Liver (tissue), 9 donors: Measurements from ENCODE around the gene DHX30. TPM values are rescaled to one million over a fixed set of nuclear protein-coding genes. Genes with fewer than 3 reads are reported as not detected.

Experiments
- DNase-seq: peaks from one replicate; pipeline ENCODE4 v3.0.0-alpha.2; 2017; ENCODE audit warnings: low spot score
- H3K27ac ChIP-seq, 2 donors: one replicate each; pipeline ENCODE4 v1.7.0; 2013; ENCODE audit warnings: inconsistent platforms in 2 of 2, low read length in 2 of 2, control low read depth in 1 of 2, low read depth in 1 of 2, mild to moderate bottlenecking in 1 of 2
- H3K27me3 ChIP-seq, 4 donors: one replicate each; pipeline versions ENCODE4 v1.6.1 to v1.7.0; 2013; ENCODE audit warnings: low read length in 3 of 4, inconsistent platforms in 1 of 4, mild to moderate bottlenecking in 1 of 4, moderate library complexity in 1 of 4; ENCODE audit not compliant: control insufficient read depth in 4 of 4, insufficient read depth in 4 of 4
- H3K36me3 ChIP-seq, 4 donors: one replicate each; pipeline versions ENCODE4 v1.6.1 to v1.7.0; 2013; ENCODE audit warnings: low read length in 3 of 4, mild to moderate bottlenecking in 3 of 4, low read depth in 1 of 4, moderate library complexity in 1 of 4; ENCODE audit not compliant: control insufficient read depth in 4 of 4, insufficient read depth in 3 of 4
- H3K4me1 ChIP-seq, 4 donors: one replicate each; pipeline versions ENCODE4 v1.6.1 to v1.7.0; 2013; ENCODE audit warnings: low read length in 3 of 4, mild to moderate bottlenecking in 3 of 4, moderate library complexity in 1 of 4; ENCODE audit not compliant: control insufficient read depth in 4 of 4, insufficient read depth in 4 of 4
- H3K4me3 ChIP-seq, 3 donors: one replicate each; pipeline versions ENCODE4 v1.6.1 to v1.7.0; 2013; ENCODE audit warnings: low read length in 3 of 3, control low read depth in 1 of 3, low read depth in 1 of 3, mild to moderate bottlenecking in 1 of 3
- H3K9ac ChIP-seq, 2 donors: one replicate each; pipeline ENCODE4 v1.7.0; 2013; ENCODE audit warnings: low read length in 2 of 2, mild to moderate bottlenecking in 2 of 2, moderate library complexity in 2 of 2, control low read depth in 1 of 2, low read depth in 1 of 2
- H3K9me3 ChIP-seq, 4 donors: one replicate each; pipeline versions ENCODE4 v1.6.1 to v1.7.0; 2013; ENCODE audit warnings: low read length in 3 of 4; ENCODE audit not compliant: control insufficient read depth in 4 of 4
- CTCF ChIP-seq: fragments of 150-350 bp; IDR thresholded peaks from 2 replicates; pipeline ENCODE4 v1.5.1; 2017; ENCODE audit warnings: improper control_type of control experiment, low read depth, low read length; ENCODE audit not compliant: missing input control
- EGR1 ChIP-seq, 2 donors: IDR thresholded peaks; 2 replicates each; pipeline ENCODE4 v1.6.1; 2016 to 2018; ENCODE audit warnings: antibody characterized with exemption in 2 of 2, low read depth in 2 of 2
- FOXA1 ChIP-seq: IDR thresholded peaks from 2 replicates; pipeline ENCODE4 v1.6.1; 2016; ENCODE audit warnings: antibody characterized with exemption
- FOXA2 ChIP-seq: IDR thresholded peaks from 2 replicates; pipeline ENCODE4 v1.6.1; 2016; ENCODE audit warnings: antibody characterized with exemption
- GABPA ChIP-seq, 2 donors: IDR thresholded peaks in 1 of 2; conservative IDR thresholded peaks in 1 of 2; 2 replicates each; pipeline ENCODE4 v1.6.1; 2016; ENCODE audit warnings: antibody characterized with exemption in 2 of 2, mild to moderate bottlenecking in 1 of 2, moderate library complexity in 1 of 2
- HNF4A ChIP-seq, 2 donors: conservative IDR thresholded peaks; 2 replicates each; pipeline ENCODE4 v1.6.1; 2016; ENCODE audit warnings: antibody characterized with exemption in 2 of 2, mild to moderate bottlenecking in 2 of 2
- HNF4G ChIP-seq: IDR thresholded peaks from 2 replicates; pipeline ENCODE4 v1.6.1; 2016; ENCODE audit warnings: antibody characterized with exemption
- JUND ChIP-seq, 2 donors: IDR thresholded peaks; 2 replicates each; pipeline ENCODE4 v1.6.1; 2016; ENCODE audit warnings: antibody characterized with exemption in 2 of 2
- MAX ChIP-seq: IDR thresholded peaks from 2 replicates; pipeline ENCODE4 v1.6.1; 2016; ENCODE audit warnings: antibody characterized with exemption
- NR2F2 ChIP-seq: IDR thresholded peaks from 2 replicates; pipeline ENCODE4 v1.6.1; 2016; ENCODE audit warnings: antibody characterized with exemption
- RAD21 ChIP-seq, 2 donors: IDR thresholded peaks; 2 replicates each; pipeline ENCODE4 v1.6.1; 2016; ENCODE audit warnings: antibody characterized with exemption in 2 of 2, mild to moderate bottlenecking in 2 of 2
- REST ChIP-seq: IDR thresholded peaks from 2 replicates; pipeline ENCODE4 v1.6.1; 2016; ENCODE audit warnings: antibody characterized with exemption, mild to moderate bottlenecking
- RXRA ChIP-seq, 2 donors: IDR thresholded peaks; 2 replicates each; pipeline ENCODE4 v1.6.1; 2017 to 2018; ENCODE audit warnings: antibody characterized with exemption in 2 of 2, mild to moderate bottlenecking in 1 of 2
- SP1 ChIP-seq: IDR thresholded peaks from 2 replicates; pipeline ENCODE4 v1.6.1; 2018; ENCODE audit warnings: antibody characterized with exemption, mild to moderate bottlenecking
- TAF1 ChIP-seq: conservative IDR thresholded peaks from 2 replicates; pipeline ENCODE4 v1.6.1; 2016; ENCODE audit warnings: antibody characterized with exemption, mild to moderate bottlenecking
- YY1 ChIP-seq: IDR thresholded peaks from 2 replicates; pipeline ENCODE4 v1.6.1; 2016; ENCODE audit warnings: antibody characterized with exemption, mild to moderate bottlenecking
- WGBS: extraction: QIAGEN DNeasy Blood & Tissue Kit; methylation state at CpG from one replicate; pipeline ENCODE4 v1.1.7; 2013; 5-methylcytosine and 5-hydroxymethylcytosine counted together
- polyA plus RNA-seq, 2 donors: library from polyadenylated mRNA; stranded (reverse) in 1 of 2; unstranded in 1 of 2; fragments of 200-250 nt in 1 of 2; fragments of >200 nt in 1 of 2; fragmentation: Nextera tagmentation in 1 of 2; extraction: Ambion mirVana in 1 of 2; gene quantifications; one replicate each; pipeline versions ENCODE4 v1.2.1 to v1.2.3, GENCODE V29; 2013 to 2015
- total RNA-seq, 2 donors: library from RNA; depleted of rRNA; stranded (reverse); fragments of >200 nt; gene quantifications; one replicate each; pipeline ENCODE4 v1.2.3, GENCODE V29; 2014
- TF ChIP-seq, protein P1 (sequence below): IDR thresholded peaks from 2 replicates; pipeline ENCODE4 v1.6.1; 2016; ENCODE audit warnings: antibody characterized with exemption
- TF ChIP-seq, protein P2 (sequence below): IDR thresholded peaks from 2 replicates; pipeline ENCODE4 v1.6.1; 2016; ENCODE audit warnings: antibody characterized with exemption
- donor health status: healthy.
- donor health status: healthy.
- donor health status: healthy.
- donor health status: healthy.
- donor health status: healthy.

DHX30 gene
- total and polyA plus RNA-seq, 4 donors, result 18.3 to 39.9 (median 26.3) TPM

- no peaks in the 10 kb centered on the region for H3K9me3 ChIP-seq
- H3K4me1 ChIP-seq, result peaks cover 3 to 19% (median 13%) of the 10 kb centered on the region in 4 donors
- no peak overlapping the region for H3K4me3 ChIP-seq
- TF ChIP-seq CTCF, result no peak
- no peak for TF ChIP-seq GABPA (IDR thresholded peaks at IDR 0.05 in 1 of 2, conservative IDR thresholded peaks at IDR 0.05 in 1 of 2)
- H3K36me3 ChIP-seq, result no peaks in the 10 kb centered on the region
- no peak overlapping the region for H3K27ac ChIP-seq
- no peaks in the 10 kb centered on the region for H3K27me3 ChIP-seq
- no peak for DNase-seq
- 80% methylated on average over 4 of the region's 4 CpGs for WGBS
- no peak overlapping the region for H3K9ac ChIP-seq
Observed at GRCh38 chr3:47799733-47800132, 3.2 kb upstream of the DHX30 start.

GRCh38 chr3:47803480-47804025, 615 bp downstream of the DHX30 start:
- Histone ChIP-seq H3K27me3 (no peaks in the 10 kb centered on the region), H3K9ac (peak overlapping the region; percentile 14 to 66), H3K9me3 (no peaks in the 10 kb centered on the region), H3K36me3 (peaks cover 0 to 5% (median 1%) of the 10 kb centered on the region in 4 donors), H3K4me3 (peak overlapping the region; percentile 88 to 99 (median 94)), H3K27ac (peak overlapping the region; percentile 86 to 97), H3K4me1 (peaks cover 3 to 19% (median 13%) of the 10 kb centered on the region in 4 donors)
- no peak for TF ChIP-seq JUND (IDR thresholded peaks at IDR 0.05)
- TF ChIP-seq GABPA (IDR thresholded peaks at IDR 0.05 in 1 of 2, conservative IDR thresholded peaks at IDR 0.05 in 1 of 2), result no peak
- no peak for TF ChIP-seq RAD21 (IDR thresholded peaks at IDR 0.05)
- no peak for TF ChIP-seq HNF4A (conservative IDR thresholded peaks at IDR 0.05)
- TF ChIP-seq CTCF, result no peak
- TF ChIP-seq FOXA1, result no peak
- no peak for TF ChIP-seq REST
- TF ChIP-seq, protein P1, sequence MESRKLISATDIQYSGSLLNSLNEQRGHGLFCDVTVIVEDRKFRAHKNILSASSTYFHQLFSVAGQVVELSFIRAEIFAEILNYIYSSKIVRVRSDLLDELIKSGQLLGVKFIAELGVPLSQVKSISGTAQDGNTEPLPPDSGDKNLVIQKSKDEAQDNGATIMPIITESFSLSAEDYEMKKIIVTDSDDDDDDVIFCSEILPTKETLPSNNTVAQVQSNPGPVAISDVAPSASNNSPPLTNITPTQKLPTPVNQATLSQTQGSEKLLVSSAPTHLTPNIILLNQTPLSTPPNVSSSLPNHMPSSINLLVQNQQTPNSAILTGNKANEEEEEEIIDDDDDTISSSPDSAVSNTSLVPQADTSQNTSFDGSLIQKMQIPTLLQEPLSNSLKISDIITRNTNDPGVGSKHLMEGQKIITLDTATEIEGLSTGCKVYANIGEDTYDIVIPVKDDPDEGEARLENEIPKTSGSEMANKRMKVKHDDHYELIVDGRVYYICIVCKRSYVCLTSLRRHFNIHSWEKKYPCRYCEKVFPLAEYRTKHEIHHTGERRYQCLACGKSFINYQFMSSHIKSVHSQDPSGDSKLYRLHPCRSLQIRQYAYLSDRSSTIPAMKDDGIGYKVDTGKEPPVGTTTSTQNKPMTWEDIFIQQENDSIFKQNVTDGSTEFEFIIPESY, result no peak
- no peak for TF ChIP-seq EGR1 (IDR thresholded peaks at IDR 0.05; ENCODE audit: low read depth in 2 of 2)
- TF ChIP-seq SP1, result no peak
- no peak for TF ChIP-seq TAF1
- TF ChIP-seq YY1, result no peak
- no peak for TF ChIP-seq FOXA2
- no peak for TF ChIP-seq HNF4G
- no peak for TF ChIP-seq NR2F2
- no peak for TF ChIP-seq RXRA (IDR thresholded peaks at IDR 0.05)
- no peak for TF ChIP-seq MAX
- TF ChIP-seq, protein P2, sequence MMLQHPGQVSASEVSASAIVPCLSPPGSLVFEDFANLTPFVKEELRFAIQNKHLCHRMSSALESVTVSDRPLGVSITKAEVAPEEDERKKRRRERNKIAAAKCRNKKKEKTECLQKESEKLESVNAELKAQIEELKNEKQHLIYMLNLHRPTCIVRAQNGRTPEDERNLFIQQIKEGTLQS, result no peak
- WGBS, result under 1% methylated on average over 20 of the region's 20 CpGs
- DNase-seq, result no peak
